Sigmoid colon (tissue), 4 donors: Measurements from ENCODE around the gene ARHGEF10L.

ENCODE experiments used
- EP300 ChIP-seq, 4 donors: sonication (generic); formaldehyde crosslinking; IDR thresholded peaks; one replicate each; pipeline ENCODE4 v1.6.1; 2017; ENCODE audit warnings: antibody characterized with exemption in 4 of 4
- POLR2A ChIP-seq, 2 donors: fragments of 450-650 bp; IDR thresholded peaks; one replicate each; pipeline ENCODE4 v1.6.1; 2016; ENCODE audit warnings: antibody characterized with exemption in 2 of 2, mild to moderate bottlenecking in 2 of 2, moderate library complexity in 2 of 2
- POLR2AphosphoS5 ChIP-seq, 4 donors: sonication (generic); formaldehyde crosslinking; IDR thresholded peaks; one replicate each; pipeline ENCODE4 v1.6.1; 2017; ENCODE audit warnings: antibody characterized with exemption in 4 of 4
- TF ChIP-seq, protein P1 (sequence below), 4 experiments: fragments of 450-650 bp in 3 of 4; fragments of 200-600 bp in 1 of 4; IDR thresholded peaks; one replicate each; pipeline ENCODE4 v1.5.1; 2016 to 2019; ENCODE audit warnings: antibody characterized with exemption in 4 of 4, mild to moderate bottlenecking in 3 of 4, moderate library complexity in 2 of 4

DNA sequence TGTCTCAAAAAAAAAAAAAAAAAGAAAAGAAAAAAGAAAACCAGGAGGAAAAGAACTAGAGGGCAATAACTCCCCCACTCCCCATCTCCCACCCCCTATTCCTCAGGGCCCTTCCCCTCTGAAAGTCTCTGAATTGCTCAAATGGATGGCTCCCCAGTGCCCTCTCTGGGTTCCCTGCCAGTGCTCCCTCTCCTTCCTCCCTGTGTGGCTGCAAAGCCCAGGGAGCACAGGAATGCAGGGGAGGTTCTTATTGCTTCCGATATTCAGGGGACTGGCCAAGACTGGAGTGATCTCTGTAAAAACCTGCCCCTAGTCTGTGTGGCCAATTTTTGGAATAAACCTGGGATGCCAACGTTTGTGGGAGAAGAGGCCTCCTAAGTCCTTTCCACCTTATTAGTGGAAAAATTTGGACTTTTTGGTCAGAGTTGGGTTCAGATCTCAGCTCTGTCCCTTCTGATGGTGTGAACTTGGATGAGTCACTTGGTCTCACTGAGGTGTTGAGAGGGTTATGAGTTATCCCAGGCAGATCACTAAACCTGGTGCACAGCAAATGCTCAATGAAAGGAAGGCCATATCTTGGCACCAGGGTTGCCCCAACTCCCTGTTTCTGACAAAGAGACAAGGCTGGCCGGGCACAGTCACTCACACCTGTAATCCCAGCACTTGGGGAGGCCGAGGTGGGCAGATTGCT is 13.4 kb upstream of the ARHGEF10L start:
- TF ChIP-seq, protein P1, sequence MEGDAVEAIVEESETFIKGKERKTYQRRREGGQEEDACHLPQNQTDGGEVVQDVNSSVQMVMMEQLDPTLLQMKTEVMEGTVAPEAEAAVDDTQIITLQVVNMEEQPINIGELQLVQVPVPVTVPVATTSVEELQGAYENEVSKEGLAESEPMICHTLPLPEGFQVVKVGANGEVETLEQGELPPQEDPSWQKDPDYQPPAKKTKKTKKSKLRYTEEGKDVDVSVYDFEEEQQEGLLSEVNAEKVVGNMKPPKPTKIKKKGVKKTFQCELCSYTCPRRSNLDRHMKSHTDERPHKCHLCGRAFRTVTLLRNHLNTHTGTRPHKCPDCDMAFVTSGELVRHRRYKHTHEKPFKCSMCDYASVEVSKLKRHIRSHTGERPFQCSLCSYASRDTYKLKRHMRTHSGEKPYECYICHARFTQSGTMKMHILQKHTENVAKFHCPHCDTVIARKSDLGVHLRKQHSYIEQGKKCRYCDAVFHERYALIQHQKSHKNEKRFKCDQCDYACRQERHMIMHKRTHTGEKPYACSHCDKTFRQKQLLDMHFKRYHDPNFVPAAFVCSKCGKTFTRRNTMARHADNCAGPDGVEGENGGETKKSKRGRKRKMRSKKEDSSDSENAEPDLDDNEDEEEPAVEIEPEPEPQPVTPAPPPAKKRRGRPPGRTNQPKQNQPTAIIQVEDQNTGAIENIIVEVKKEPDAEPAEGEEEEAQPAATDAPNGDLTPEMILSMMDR (IDR thresholded peaks at IDR 0.05), result no peak
- TF ChIP-seq POLR2AphosphoS5 (IDR thresholded peaks at IDR 0.05) (no peak), POLR2A (IDR thresholded peaks at IDR 0.05) (no peak), EP300 (IDR thresholded peaks at IDR 0.05) (no peak)
